ENCODE measurements around the gene ARHGEF1.

The ARHGEF1 gene

GRCh38 chr19:41883821-41884733, 1.1 kb downstream of the ARHGEF1 start:
- DNase-seq = peak; percentile 52 to 97 (median 80)

- peak in 3 of 5 experiments; percentile 55 to 95 (median 90) for DNase-seq
These were observed 4.1 kb downstream of the ARHGEF1 start for GRCh38 chr19:41886761-41887710.

- DNase-seq = peak; percentile 35 to 88 (median 75)
These were observed 4.9 kb downstream of the ARHGEF1 start for GRCh38 chr19:41887711-41888382.

- DNase-seq = peak in 1 of 5 experiments; percentile 57
These were observed 5.9 kb downstream of the ARHGEF1 start for GRCh38 chr19:41888926-41889325.

- no peak for DNase-seq
These were observed 6.9 kb downstream of the ARHGEF1 start for GRCh38 chr19:41889896-41890295.

- no peak for DNase-seq
These were observed 8.0 kb downstream of the ARHGEF1 start for GRCh38 chr19:41890936-41891335.

- no peak for DNase-seq
These were observed 9.4 kb downstream of the ARHGEF1 start for GRCh38 chr19:41892173-41892902.

GRCh38 chr19:41893899-41894298, 10.9 kb downstream of the ARHGEF1 start:
- peak in 1 of 5 experiments; percentile 75 for DNase-seq

- DNase-seq = no peak
These were observed 11.4 kb downstream of the ARHGEF1 start for GRCh38 chr19:41894350-41894749.

- no peak for DNase-seq
These were observed 13.0 kb downstream of the ARHGEF1 start for GRCh38 chr19:41895745-41896580.

- DNase-seq = no peak
These were observed 13.6 kb downstream of the ARHGEF1 start for GRCh38 chr19:41896581-41896942.

- no peak for DNase-seq
These were observed 14.2 kb downstream of the ARHGEF1 start for GRCh38 chr19:41897181-41897580.

GRCh38 chr19:41897820-41898219, 14.8 kb downstream of the ARHGEF1 start:
- DNase-seq = no peak

- DNase-seq = no peak
These were observed 15.3 kb downstream of the ARHGEF1 start for GRCh38 chr19:41898235-41898634.

- DNase-seq = no peak
These were observed 18.9 kb downstream of the ARHGEF1 start for GRCh38 chr19:41901707-41902360.

- DNase-seq = no peak
These were observed 19.6 kb downstream of the ARHGEF1 start for GRCh38 chr19:41902594-41902993.

- DNase-seq = no peak
These were observed 20.4 kb downstream of the ARHGEF1 start for GRCh38 chr19:41903193-41903953.

GRCh38 chr19:41904118-41904870, 21.3 kb downstream of the ARHGEF1 start:
- no peak for DNase-seq

Data from T-helper 2 cell (primary cell).